GM19351 (cell line): ENCODE measurements around the gene ADCY2.

ENCODE experiments used
- ATAC-seq: cut with Tn5 transposase; IDR thresholded peaks from one replicate; pipeline ENCODE4 v1.9.1; 2021; ENCODE audit warnings: mild to moderate bottlenecking, moderate library complexity; ENCODE audit not compliant: unreplicated experiment

Gene ADCY2

DNA sequence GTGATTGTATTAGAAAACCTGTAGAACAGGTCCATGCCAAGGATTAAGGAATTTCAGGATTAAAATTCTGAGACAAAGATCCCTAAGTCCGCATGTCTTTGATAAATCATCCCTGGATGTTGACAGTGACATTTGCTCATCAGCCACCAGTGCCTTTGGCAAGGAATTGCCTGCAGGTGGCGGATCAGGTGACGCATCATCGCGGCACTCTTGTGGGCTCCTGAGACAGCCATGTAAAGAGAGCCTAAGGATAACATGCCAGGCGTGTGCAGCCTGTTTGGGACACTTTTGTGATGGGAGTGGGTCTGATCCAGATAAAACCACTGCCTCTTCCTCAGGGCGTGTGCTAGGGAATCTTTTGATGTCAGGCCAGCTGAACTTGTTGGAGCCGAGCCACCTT is 40.6 kb downstream of the ADCY2 start:
- no peak for ATAC-seq

DNA sequence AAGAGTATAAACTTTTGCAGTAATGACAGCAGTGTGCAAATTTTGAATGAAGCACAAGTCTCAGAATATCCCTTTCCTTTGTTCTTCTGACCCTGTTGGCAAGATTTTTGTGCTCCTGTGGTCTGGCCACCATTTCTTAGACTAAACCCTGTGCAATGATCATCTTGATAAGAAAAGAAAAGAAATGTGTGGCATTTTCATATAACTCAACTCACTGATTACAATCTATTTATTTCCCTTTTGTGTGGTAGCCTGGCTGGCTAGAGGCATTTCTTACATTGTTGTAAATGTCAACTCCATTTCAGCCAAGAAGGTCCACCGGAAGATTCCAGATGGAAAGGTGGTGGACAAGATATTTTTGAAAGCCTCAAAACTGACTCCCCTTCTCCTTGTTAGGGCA is 41.9 kb downstream of the ADCY2 start:
- ATAC-seq = no peak

DNA sequence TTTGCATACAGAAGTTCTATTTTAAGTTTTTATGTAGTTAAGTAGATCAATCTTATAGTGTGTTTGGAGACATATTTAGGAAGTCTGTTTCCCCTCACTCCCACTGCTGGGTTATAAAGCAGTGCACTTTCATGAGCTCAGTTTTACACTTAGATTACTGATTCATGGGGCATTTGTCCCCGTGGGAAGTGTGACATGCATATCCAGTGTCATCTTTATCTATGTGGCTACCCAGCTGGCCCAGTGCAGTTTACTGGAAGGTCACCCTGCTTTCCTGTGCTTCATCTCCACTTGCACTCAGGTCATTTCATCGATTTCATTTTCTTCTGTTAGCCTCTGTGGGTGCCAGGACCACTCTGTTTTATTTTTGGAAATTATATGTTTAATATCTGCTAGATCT is 49.1 kb downstream of the ADCY2 start:
- ATAC-seq = no peak

DNA sequence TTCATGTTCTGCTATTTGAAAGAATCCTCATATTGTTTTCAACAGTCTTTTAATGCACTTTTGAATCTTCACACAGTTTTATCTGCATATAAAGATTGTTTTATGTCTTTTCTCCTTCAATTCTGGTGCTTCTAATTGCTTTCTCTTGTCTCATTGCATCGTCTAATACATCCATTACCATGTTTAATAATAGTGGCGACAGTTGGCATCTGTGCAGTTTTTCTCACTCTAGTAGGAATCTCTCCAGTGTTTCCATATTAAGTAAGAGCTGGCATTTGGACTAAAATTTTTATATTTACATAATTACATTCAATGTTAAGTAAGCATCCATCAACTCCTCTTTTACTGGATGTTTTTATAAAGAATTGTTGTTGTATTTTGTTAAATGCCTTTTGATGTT is 49.9 kb downstream of the ADCY2 start:
- no peak for ATAC-seq

DNA sequence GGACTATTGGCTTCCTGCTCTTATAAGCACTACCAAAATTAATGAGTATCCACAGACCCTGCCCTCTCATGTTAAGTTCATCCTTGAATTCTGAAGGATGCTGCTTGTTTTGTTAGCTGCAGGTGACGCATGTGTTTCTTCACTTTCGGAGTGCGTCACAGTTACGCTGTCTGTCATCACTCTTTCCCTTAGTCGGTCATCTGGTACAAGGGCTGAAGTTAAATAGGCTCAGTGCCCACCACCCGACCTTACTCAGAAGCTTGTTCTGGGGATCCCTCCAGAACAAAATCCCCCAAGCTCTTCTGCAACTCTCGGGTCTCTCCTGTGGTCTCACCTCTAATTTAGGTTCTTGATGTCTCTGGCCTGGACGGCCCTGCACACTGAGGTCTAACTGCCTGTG is 51.0 kb downstream of the ADCY2 start:
- ATAC-seq = no peak

DNA sequence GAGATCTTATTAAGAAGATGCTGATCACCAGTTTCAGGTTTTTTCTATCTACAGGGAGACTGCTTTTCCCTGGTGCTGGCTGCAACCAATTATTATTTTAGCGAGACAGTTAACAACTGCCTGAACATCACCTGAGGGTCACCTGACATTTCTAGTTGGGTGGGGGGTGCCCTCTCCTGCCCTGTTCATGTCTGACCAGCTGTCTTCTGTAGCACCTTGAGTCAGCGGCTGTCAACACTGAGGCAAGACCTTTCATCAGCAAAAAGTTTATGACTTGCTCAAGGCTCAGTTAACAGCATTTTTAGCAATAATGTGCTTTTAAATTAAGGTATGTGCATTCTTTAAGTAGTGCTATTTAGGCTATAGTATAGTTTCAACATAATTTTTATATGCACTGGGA is 58.0 kb downstream of the ADCY2 start:
- ATAC-seq = no peak

DNA sequence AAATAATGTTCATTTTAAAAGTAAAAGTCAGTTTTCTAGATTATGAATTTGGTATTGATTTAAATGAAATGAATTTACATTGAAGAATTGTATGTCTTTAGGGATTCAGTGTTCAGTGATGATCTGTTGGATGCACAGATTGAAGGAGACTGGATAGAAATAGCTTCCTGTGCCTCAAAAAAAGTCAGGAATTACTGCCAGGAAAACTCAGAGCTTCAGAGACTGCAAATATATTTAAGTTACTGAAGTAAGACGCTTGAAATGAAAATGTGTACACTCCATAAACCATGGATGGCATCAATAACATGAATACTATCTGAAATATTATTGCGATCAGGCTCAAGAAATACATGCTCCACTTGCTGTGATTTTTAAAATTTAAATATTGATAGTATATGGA is 60.3 kb downstream of the ADCY2 start:
- ATAC-seq = no peak

DNA sequence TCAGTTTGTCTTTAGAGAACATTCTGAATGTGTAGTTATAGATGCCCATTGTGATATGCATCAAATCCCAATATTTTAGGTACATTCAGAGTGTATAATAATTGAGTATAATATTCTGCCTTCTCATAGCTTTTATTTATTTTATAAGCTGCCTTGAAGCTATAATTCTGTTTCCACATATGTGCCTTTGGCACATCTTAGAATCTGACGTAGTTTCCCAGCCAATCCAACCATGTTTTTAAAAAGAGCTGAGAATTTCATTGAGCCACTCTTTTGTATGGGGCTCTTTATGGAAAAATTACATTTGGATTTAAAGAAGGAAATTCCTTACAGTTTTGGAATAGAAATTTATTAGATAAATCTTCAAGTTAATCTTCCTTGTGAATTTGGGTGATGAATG is 65.4 kb downstream of the ADCY2 start:
- no peak for ATAC-seq

DNA sequence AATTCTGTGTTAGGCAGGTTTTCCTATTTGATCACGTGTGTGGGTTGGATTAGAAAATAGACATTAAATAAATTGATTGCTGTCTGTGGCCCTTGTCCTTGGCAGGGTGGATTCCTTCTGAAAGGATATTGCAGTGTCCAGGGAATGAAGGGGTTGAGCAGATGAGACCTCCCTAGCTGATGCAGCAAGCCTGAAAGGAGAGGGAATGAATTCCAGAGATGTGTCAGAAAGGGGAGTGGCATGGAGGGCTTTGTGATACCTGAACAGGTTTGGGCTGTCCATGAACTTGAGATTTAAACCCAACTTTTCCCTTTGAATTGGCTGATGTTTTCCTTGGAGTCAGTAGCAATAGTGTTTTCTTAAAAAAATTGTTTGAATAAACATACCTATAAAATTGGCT is 66.8 kb downstream of the ADCY2 start:
- no peak for ATAC-seq

DNA sequence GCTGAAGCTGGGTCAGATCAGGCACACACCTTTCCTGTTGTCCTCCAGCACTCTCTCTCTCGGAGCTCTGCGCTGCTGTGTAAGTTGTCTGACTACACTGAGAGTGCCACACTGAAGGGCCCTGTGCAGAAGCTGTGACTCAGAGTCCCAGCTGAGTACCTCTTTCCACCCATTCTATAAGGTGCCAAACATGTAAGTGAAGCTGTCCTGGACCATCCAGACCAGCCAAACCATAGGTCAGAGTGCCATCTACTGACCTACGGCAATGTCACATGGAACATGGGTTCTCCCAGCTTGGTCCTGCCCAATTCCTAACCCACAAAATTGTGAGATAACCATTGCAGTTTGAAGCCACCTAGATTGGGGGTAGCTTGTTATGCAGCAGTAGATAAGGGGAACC is 68.2 kb downstream of the ADCY2 start:
- ATAC-seq = no peak

DNA sequence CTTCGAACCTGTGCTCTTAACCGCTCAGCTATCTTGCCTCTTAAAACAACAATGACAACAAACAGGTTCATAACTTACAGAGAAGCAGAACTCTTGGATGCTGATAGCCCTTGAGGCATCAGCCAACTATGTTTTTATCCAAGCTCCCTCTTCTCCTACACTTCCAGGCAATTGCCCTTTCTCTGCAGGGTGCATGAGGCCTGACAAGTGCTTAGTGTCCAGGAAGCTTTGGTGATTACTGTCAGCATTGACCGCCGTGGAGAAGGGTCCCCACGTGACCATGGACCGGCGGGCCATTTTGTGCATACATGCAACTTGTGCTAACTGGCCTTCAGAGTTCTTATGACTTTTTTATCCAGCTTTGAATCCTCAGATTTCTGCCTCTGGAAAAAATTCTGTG is 71.2 kb downstream of the ADCY2 start:
- no peak for ATAC-seq

DNA sequence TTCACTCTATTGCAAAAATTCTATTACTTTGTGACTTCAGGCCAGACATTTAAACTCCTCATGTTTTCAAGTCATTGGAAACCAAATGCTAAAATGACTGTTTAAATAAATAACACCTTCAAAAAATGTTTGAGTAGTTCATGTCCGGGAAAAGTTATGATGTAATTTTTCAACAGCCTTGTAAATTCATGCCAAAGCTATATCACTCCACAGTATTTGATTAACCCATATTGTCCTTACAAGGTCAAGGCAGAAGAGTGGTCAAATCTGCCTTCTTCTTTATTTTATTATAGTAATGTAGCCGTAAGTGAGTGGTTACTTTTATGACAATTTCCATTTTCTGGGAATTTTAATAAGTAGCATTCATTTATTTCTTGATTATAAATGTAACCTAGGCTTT is 72.8 kb downstream of the ADCY2 start:
- ATAC-seq = no peak

DNA sequence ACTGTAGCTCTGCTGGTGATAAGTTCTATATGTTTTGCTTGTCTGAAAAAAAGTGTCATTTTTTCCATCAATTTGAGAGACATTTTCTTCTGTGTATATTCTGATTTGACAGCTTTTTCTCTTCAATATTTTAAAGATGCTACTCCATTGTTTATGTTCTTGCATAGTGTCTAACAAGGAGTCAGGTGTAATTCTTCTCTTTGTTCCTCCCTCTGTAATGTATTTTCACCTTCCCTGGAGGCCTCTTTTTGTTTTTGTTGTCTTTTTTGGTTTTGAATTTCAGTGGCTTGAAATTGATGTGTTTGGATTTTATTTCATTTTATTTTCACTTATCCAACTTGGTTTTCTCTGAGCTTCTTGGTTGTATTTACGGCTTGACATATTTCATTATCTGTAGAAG is 75.8 kb downstream of the ADCY2 start:
- ATAC-seq = no peak

DNA sequence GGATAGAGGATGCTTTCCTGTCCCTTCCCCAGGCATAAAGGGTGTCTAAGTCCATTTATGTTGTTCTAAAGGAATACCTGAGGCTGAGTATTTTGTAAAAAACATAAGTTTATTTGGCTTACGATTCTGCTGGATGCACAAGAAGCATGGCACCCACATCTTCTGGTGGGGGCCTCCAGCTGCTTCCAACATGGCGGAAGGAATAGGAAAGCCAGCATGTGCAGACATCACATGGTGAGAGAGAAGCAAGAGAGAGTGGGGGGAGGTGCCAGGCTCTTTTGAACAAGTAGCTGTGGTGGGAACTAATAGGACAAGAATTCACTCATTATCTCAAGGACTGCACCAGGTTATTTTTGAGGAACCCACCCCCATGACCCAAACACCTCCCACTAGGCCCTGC is 77.2 kb downstream of the ADCY2 start:
- no peak for ATAC-seq

DNA sequence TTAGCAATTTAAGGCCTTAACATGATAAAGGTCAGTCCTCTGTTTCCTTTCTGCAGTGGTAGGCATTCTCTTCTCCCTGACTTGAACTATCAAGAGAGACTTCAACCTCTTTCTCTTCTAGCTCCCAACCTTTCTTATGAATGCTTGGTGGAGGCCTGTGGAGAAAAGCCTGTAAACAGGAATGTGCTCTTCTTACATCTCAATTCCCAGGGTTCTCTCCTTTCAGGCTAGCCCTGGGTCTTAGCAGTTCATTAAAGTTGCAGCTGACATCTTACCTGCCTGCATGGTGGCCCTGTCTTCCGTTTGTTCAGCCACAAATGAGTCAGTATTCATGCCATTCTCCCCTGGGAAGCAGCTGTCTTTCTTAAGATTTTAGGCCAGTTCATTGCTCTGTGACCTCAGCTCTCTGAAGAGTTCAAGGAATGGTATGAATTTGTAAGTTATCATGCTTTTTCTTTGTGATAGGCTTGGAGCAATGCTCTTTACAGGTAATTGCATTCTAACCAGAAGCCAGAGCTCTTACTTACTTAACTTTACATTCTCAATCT is 77.8 kb downstream of the ADCY2 start:
- no peak for ATAC-seq

DNA sequence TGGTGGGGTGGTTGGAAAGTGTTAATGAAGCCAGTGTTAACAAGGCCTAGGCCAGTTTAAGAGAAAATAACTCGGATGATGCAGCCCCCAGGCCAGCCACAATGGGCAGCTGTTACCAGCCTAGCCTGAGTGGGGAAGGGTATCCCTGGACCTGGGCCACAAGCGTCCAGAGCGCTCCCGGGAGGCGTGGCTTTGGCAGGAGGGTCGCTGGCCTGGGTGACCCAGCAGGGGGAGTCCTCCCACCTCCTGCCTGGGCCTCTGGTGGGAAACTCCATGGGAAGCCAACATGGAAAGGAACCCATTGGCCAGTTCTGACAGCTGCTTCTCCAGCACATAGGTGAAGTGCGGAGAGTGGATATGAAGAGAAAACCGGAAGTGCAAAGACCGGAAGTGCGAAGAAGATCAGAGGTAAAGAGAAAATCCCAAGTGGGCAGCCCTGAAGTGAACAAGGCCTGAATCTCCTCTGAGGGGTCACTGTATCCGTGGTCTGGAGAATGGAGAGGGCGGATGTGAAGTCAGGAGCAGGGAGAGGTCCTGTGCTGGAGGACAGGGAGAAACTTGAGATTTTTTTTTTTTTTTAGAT is 79.0 kb downstream of the ADCY2 start:
- no peak for ATAC-seq

DNA sequence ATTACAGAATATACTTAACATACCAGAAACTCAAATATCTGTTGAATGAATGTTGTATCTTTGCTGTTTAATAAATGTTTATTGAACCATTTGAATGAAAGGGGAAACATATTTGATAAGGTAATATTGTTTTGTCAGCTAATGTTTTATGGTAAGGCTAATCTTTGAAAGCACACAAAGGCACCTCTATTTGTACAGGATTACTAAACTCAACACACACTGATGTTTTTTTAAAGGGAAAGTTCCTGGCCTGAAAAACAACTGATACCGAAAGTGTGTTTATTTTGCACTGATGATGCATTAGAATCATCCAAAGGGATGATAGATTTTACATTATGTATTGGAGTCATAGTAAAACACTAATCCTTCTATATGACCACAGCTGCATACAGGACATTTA is 82.5 kb downstream of the ADCY2 start:
- no peak for ATAC-seq

DNA sequence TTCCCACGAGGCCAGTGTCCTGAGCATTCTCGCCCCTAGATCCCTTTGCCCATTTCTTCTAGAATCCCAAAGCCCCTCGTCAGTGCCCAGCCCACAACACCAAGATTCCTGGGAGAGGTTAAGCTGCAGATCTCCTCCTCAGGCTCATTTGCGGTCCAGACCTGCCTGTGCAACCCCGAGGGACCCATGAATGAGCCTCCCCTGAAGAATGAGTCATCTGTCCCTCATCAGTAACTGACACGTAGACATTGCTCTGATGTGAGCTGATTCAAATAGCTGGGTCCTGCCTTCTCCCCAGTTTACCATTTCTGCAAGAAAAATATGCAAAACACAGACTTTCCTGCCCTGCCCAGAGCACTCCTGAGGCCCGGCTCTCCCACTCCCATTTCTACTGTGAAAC is 92.8 kb downstream of the ADCY2 start:
- ATAC-seq = no peak

DNA sequence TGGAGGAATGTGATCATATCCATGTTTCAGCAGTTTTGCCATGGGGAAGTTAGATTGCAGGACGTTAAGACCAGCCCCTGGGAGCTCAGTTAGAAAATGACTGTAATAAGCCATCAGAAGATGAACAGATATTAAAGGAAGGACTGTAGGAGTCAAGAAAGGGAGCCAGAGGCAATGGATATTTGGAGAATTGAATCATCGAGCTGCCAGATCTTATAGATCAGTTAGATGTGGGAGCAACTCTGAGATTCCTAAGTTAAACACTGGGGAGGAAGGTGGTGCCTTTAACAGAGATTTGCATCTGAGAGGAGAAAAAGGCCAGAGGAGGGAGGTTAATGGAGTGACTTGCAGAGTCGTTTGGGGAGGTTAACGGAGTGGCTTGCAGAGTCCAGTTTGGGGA is 96.4 kb downstream of the ADCY2 start:
- ATAC-seq = no peak

DNA sequence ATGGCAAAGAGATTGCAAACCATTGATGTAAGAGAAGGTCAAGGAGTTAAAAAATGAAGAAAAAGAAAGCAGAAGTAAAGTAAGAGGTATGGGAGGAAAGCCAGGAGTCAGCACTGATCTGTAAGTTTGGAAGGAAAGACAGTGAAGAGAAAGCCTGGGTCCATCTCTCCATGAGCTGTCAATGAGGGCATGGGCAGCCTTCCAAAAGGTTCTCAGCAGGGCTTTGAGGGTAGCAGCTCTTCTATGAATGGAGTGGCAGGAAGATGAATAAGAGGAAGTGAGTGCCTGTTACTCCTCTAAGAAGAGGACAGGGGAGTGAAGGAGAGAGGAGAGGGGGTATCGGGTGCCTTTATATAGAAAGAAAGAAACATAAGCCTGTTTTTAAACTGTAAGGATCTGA is 97.1 kb downstream of the ADCY2 start:
- no peak for ATAC-seq

DNA sequence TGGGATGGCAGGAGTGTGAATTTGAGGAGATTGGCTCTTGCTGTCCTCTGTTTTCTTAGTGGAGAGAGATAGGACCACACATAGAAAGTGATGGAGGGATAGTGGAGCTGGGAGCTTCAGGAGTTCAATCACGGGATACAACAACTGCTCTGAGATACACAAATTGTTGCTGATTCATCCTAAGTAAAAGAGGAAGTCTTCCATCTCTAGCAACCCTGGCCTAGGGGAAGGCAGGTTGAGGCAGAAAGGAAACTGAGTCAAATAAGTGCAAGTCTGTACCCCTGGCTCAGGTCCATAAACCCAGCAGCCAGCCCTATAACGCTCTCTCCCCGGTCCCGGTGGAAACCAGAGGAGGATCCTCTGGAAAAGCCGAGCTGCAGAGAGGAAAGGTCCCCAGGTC is 97.7 kb downstream of the ADCY2 start:
- no peak for ATAC-seq

DNA sequence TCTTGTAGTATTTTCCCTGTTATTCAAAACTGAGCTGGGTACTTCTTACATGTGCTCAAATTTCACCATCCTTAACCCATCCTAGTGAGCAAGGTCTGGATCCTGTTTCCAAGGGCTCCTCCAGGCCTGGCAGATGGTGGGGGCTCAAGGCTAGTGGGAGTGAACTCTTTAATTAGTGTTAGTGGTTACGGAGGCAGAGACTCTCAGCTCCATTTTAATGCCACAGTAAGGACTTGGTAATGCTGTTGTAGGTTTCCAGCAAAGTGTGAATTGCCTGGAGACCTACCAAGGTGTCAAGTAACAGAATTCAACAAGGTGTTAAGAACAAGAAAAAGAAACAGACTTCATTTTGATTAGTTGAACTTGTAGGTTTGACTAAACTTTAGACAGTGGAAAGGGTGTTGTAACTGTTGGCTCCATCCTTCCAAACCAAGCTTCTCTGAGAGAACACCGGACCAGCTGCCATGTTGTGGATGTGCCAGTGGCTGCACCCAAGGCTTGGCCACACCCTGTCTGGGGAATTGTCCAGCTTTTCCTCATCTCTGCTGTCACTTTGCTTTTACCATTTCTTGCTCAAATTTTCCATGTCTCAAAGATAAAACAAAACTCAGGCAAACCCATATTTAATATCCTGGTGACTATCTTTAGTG is 98.7 kb downstream of the ADCY2 start:
- ATAC-seq = no peak

DNA sequence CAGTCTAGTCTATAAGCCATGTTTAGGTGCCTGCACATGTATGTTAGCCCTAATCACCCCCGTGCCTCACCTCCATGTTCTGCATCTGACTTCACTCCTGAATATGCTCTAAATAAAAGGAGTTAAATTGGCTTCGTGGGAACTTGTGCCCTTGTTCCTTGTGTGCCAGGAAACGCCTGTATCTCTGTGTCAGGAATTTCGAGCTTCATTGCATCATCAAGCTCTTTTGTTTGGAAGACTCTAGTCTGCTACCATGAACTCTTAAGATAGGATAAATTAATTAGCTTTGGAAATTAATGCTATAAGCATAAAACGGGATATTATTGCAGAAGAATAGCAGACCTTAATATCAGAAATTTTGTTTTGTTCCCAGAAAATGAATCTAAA is 99.2 kb downstream of the ADCY2 start:
- ATAC-seq = no peak
